ENCODE measurements around the gene KIF25. TPM values are rescaled to one million over a fixed set of nuclear protein-coding genes. Genes with fewer than 3 reads are reported as not detected.

Gene KIF25
- total RNA-seq, 4 donors from 2014 or later, result 0.26 TPM; not detected in 3

GRCh38 chr6:168013250-168013915 is 15.9 kb downstream of the KIF25 start:
- 77 to 90% methylated on average over 2 to 5 of the region's 7 CpGs for WGBS, 2 donors

GRCh38 chr6:168014428-168014827 is 17.0 kb downstream of the KIF25 start:
- Histone ChIP-seq H3K4me1 (peaks cover 0 to 16% (median 6%) of the 10 kb centered on the region in 3 donors), H3K4me3 (no peak overlapping the region), H3K36me3 (no peaks in the 10 kb centered on the region), H3K9me3 (peaks cover 0 to 23% (median 18%) of the 10 kb centered on the region in 3 donors), H3K27ac (no peak overlapping the region), H3K27me3 (peaks cover 0 to 17% (median 0%) of the 10 kb centered on the region in 4 donors)
- intact Hi-C loops (cut with DNase I), result no loop called here
- DNase-seq, result no peak
- WGBS, 2 donors, result 56 to 65% methylated on average over 6 of the region's 6 CpGs
- TF ChIP-seq POLR2A (IDR thresholded peaks at IDR 0.05), result no peak

More at GRCh38 chr6:168013250-168013915, 15.9 kb downstream of the KIF25 start:
- no peaks in the 10 kb centered on the region for H3K36me3 ChIP-seq
- intact Hi-C loops (cut with DNase I), result no loop called here
- no peak overlapping the region for H3K27ac ChIP-seq
- peaks cover 0 to 23% (median 18%) of the 10 kb centered on the region in 3 donors for H3K9me3 ChIP-seq
- no peak for TF ChIP-seq POLR2A (IDR thresholded peaks at IDR 0.05)
- no peak for TF ChIP-seq CTCF (IDR thresholded peaks at IDR 0.05)
- H3K4me3 ChIP-seq, result no peak overlapping the region
- peaks cover 0 to 17% (median 0%) of the 10 kb centered on the region in 4 donors for H3K27me3 ChIP-seq
- peaks cover 0 to 16% (median 6%) of the 10 kb centered on the region in 3 donors for H3K4me1 ChIP-seq
- no peak for DNase-seq

GRCh38 chr6:168015009-168015408 is 17.5 kb downstream of the KIF25 start:
- Histone ChIP-seq H3K4me1 (peaks cover 0 to 16% (median 6%) of the 10 kb centered on the region in 3 donors), H3K27me3 (peaks cover 0 to 17% (median 0%) of the 10 kb centered on the region in 4 donors), H3K36me3 (no peaks in the 10 kb centered on the region), H3K4me3 (no peak overlapping the region), H3K27ac (no peak overlapping the region), H3K9me3 (peaks cover 0 to 23% (median 18%) of the 10 kb centered on the region in 3 donors)
- 80 to 84% methylated on average over 4 of the region's 4 CpGs for WGBS, 2 donors
- no peak for DNase-seq
- intact Hi-C loops (cut with DNase I), result no loop called here
- TF ChIP-seq CTCF (IDR thresholded peaks at IDR 0.05) (no peak), POLR2A (IDR thresholded peaks at IDR 0.05) (no peak)

DNA sequence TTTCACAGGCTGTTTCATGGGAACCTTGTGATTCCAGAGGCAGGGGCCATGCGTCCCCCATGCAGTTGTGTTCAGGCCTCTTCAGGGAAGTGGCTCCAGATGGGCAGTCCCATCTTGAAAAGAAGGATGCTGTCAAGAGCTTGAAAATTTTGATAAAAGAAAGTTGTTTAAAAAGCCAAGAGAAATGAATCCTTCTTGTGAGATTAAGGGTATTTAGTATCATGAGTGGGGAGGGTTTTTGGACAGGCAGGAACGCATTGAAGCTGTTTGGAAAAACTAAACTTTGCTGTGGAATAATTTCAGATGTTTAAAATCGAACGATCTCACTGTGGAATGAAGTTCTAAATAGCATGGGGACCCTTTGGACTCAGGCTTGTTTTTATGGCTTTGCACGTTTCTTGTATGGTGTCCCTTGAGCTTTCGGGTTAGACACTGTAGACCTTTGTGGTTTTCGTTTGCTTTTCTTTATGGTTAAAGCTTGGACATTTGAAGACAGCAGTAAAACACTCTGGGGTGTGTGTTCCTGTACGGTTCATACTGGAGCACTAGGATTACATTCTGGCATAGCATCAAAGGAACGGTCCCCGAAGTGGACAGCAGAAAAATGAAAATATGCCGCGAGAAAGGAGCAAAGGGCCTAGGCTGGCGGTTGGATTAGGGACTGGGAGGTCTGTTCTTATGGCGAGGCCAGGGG is 18.2 kb downstream of the KIF25 start:
- TF ChIP-seq POLR2A (IDR thresholded peaks at IDR 0.05) (no peak), CTCF (IDR thresholded peaks at IDR 0.05) (no peak)
- WGBS, 2 donors, result 77 to 81% methylated on average over 14 of the region's 14 CpGs
- Histone ChIP-seq H3K36me3 (no peaks in the 10 kb centered on the region), H3K27me3 (peaks cover 0 to 17% (median 0%) of the 10 kb centered on the region in 4 donors), H3K4me3 (no peak overlapping the region), H3K27ac (no peak overlapping the region), H3K9me3 (peaks cover 0 to 22% (median 14%) of the 10 kb centered on the region in 3 donors), H3K4me1 (peaks cover 0 to 16% (median 6%) of the 10 kb centered on the region in 3 donors)
- no peak for DNase-seq
- intact Hi-C loops (cut with DNase I), result no loop called here

- intact Hi-C loops (cut with DNase I), result no loop called here
- peaks cover 0 to 16% (median 6%) of the 10 kb centered on the region in 3 donors for H3K4me1 ChIP-seq
- WGBS, 2 donors, result 81 to 89% methylated on average over 7 to 12 of the region's 18 CpGs
- H3K27me3 ChIP-seq, result peaks cover 0 to 17% (median 0%) of the 10 kb centered on the region in 4 donors
- no peak for DNase-seq
- H3K9me3 ChIP-seq, result peaks cover 0 to 16% (median 8%) of the 10 kb centered on the region in 3 donors
- TF ChIP-seq CTCF (IDR thresholded peaks at IDR 0.05) (no peak), POLR2A (IDR thresholded peaks at IDR 0.05) (no peak)
- H3K27ac ChIP-seq, result no peak overlapping the region
- no peak overlapping the region for H3K4me3 ChIP-seq
- H3K36me3 ChIP-seq, result no peaks in the 10 kb centered on the region
Measured at GRCh38 chr6:168016176-168016620, 18.7 kb downstream of the KIF25 start.
